DND-41 (cell line): ENCODE data around the gene FBXO10.

Experiments
- ATAC-seq: fragments of 200-7000 bp; cut with Tn5 transposase; 3 replicates; pipeline ENCODE4 v1.9.1; 2021; ENCODE audit warnings: low read depth; ENCODE audit not compliant: insufficient read depth
- DNase-seq: peaks from one replicate; pipeline ENCODE4 v3.0.0-alpha.2; 2020
- H2AFZ ChIP-seq: 2 replicates; pipeline ENCODE4 v1.6.0; 2012; ENCODE audit warnings: low read depth, low read length
- H3K27ac ChIP-seq: 2 replicates; pipeline ENCODE4 v1.5.1; 2012; ENCODE audit warnings: low read length, inconsistent platforms
- H3K27me3 ChIP-seq: fragments of 200-600 bp; sonication (generic); 2 replicates; pipeline ENCODE4 v1.6.0; 2012; ENCODE audit warnings: low read length, mild to moderate bottlenecking, inconsistent platforms; ENCODE audit not compliant: insufficient read depth, poor library complexity
- H3K36me3 ChIP-seq: 2 replicates; pipeline ENCODE4 v1.5.1; 2012; ENCODE audit warnings: low read length, inconsistent platforms; ENCODE audit not compliant: insufficient read depth
- H3K4me1 ChIP-seq: 2 replicates; pipeline ENCODE4 v1.5.1; 2012; ENCODE audit warnings: mild to moderate bottlenecking, low read length; ENCODE audit not compliant: insufficient read depth
- H3K4me2 ChIP-seq: 2 replicates; pipeline ENCODE4 v1.6.0; 2012; ENCODE audit warnings: mild to moderate bottlenecking, moderate library complexity, low read length, inconsistent platforms; ENCODE audit not compliant: insufficient read depth
- H3K4me3 ChIP-seq, 2 experiments: fragments of 200-600 bp in 1 of 2; shearing (Covaris generic) in 1 of 2; 2 replicates each; pipeline ENCODE4 v1.5.1; 2012 to 2016; ENCODE audit warnings: inconsistent platforms in 2 of 2, low read length in 2 of 2, mild to moderate bottlenecking in 2 of 2, low read depth in 1 of 2, moderate library complexity in 1 of 2
- H3K79me2 ChIP-seq: 2 replicates; pipeline ENCODE4 v1.6.0; 2012; ENCODE audit warnings: low read length, inconsistent platforms; ENCODE audit not compliant: insufficient read depth
- H3K9ac ChIP-seq: 2 replicates; pipeline ENCODE4 v1.6.0; 2012; ENCODE audit warnings: low read depth, mild to moderate bottlenecking, inconsistent platforms, low read length, moderate library complexity
- H3K9me3 ChIP-seq: 2 replicates; pipeline ENCODE4 v1.5.1; 2012; ENCODE audit warnings: low read length, moderate library complexity, mild to moderate bottlenecking, inconsistent platforms; ENCODE audit not compliant: insufficient read depth, severe bottlenecking
- H4K20me1 ChIP-seq: 2 replicates; pipeline ENCODE4 v1.6.0; 2012; ENCODE audit warnings: low read length; ENCODE audit not compliant: insufficient read depth
- EZH2 ChIP-seq: IDR thresholded peaks from 3 replicates; pipeline ENCODE4 v1.6.1; 2012; ENCODE audit warnings: borderline replicate concordance, low read depth, mild to moderate bottlenecking, moderate library complexity, low read length, inconsistent platforms; ENCODE audit not compliant: severe bottlenecking
- TF ChIP-seq, protein P1 (sequence below): IDR thresholded peaks from 2 replicates; pipeline ENCODE4 v1.5.1; 2012; ENCODE audit warnings: borderline replicate concordance, low read length, moderate library complexity, mild to moderate bottlenecking; ENCODE audit not compliant: poor library complexity, severe bottlenecking; ENCODE audit errors: extremely low read depth

The FBXO10 gene

DNA sequence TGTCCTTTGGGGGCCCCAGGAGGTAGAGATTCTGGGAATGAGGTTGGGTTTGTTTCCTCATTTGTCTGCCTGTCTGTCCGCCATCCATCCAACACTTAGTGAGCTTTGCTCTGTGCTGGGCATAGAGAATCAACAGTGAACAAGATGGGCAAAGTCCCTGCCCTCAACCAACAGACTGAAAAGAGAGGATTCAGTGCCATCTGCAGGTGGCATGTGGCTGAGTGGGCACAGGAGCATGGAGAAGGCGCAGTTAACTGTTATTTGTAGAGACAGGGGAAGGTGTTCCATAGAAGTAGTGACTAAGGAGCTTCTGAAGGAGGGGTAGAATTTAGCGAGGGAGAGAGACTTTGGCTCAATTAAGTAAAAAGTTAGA, 67.4 kb downstream of the FBXO10 start:
- TF ChIP-seq, protein P1, sequence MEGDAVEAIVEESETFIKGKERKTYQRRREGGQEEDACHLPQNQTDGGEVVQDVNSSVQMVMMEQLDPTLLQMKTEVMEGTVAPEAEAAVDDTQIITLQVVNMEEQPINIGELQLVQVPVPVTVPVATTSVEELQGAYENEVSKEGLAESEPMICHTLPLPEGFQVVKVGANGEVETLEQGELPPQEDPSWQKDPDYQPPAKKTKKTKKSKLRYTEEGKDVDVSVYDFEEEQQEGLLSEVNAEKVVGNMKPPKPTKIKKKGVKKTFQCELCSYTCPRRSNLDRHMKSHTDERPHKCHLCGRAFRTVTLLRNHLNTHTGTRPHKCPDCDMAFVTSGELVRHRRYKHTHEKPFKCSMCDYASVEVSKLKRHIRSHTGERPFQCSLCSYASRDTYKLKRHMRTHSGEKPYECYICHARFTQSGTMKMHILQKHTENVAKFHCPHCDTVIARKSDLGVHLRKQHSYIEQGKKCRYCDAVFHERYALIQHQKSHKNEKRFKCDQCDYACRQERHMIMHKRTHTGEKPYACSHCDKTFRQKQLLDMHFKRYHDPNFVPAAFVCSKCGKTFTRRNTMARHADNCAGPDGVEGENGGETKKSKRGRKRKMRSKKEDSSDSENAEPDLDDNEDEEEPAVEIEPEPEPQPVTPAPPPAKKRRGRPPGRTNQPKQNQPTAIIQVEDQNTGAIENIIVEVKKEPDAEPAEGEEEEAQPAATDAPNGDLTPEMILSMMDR, result peak; percentile 55
- TF ChIP-seq EZH2, result no peak
- Histone ChIP-seq H3K36me3 (peaks cover 41% of the 10 kb centered on the region), H3K27ac (no peak overlapping the region), H3K4me2 (no peak overlapping the region), H3K79me2 (no peaks in the 10 kb centered on the region), H3K9me3 (no peaks in the 10 kb centered on the region), H3K4me3 (no peak overlapping the region), H2AFZ (no peak overlapping the region), H3K4me1 (no peaks in the 10 kb centered on the region), H3K27me3 (no peaks in the 10 kb centered on the region), H3K9ac (no peak overlapping the region), H4K20me1 (no peaks in the 10 kb centered on the region)
- DNase-seq (no peak), ATAC-seq (peak; percentile 41; the same call in 2 of the 3 replicates)

DNA sequence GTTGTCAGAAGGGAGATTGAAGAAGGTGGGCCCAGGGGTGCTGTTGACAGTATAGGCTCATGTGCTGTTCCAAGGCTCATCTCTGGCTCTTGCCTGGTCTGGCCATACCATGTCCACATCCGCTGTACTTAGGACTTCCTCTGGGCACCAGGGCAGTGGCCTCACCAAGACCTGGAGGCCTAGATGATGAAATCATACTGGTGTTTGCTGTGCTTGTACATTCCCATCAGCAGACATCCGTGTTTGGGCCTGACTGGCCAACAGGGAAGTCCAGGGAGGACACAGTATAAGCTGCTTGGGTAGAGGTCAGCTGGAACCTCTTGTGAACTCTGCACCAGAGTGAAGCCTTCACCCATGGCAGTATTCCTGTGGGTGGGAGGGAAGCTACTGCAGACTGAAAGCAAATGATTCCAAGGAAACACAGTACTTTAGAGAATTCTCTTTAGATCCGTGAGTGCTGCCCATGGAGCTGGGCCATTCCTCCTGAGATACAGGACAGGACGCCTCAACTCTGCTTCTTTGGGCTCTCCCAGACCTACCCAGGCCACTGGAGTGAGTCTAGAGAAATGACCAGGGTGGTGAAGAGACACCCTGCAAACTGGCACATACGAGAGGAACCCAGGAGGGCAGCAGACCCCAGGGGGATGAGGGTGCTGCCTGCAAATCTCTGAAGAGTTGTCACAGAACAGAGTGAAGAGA, 67.9 kb downstream of the FBXO10 start:
- H3K36me3 ChIP-seq, result peaks cover 46% of the 10 kb centered on the region

DNA sequence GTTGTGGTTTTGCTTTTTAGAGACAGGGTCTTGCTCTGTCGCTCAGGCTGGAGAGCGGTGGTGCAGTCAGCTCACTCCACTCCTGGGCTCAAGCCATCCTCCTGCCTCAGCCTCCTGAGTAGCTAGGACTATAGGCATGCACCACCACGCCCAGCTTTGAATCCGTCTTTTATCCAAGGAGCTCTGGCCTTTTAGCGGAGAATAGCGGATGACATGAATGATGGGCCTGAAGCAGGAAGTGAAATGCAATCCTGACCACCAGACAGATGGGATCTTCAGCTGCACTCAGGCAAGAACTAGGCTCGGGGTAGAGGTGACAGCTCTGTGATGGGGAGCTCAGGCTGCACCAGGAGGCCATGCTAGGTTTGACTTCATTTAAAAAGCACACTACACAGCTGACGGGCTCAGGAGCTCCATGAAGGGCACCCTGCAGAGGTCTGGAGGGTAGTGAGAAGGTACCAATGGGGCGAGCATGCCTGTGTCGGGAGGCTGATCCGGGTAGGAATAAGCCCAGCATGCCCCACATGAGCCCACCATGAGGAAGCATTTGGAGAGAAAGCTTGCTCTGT, 68.5 kb downstream of the FBXO10 start:
- Histone ChIP-seq H3K9ac (no peak overlapping the region), H3K4me2 (no peak overlapping the region)

More for the DNA sequence above, 67.9 kb downstream of the FBXO10 start:
- Histone ChIP-seq H3K9me3 (no peaks in the 10 kb centered on the region), H4K20me1 (peaks cover 4% of the 10 kb centered on the region; the same call in 1 of the 2 replicates), H2AFZ (no peak overlapping the region), H3K9ac (no peak overlapping the region), H3K27ac (no peak overlapping the region), H3K4me2 (no peak overlapping the region), H3K4me3 (no peak overlapping the region), H3K4me1 (no peaks in the 10 kb centered on the region), H3K27me3 (no peaks in the 10 kb centered on the region), H3K79me2 (no peaks in the 10 kb centered on the region)
- ATAC-seq, result no peak; the same call in 2 of the 3 replicates
- TF ChIP-seq EZH2, result no peak
- TF ChIP-seq, protein P1, result no peak
- DNase-seq, result no peak

More for the DNA sequence above, 68.5 kb downstream of the FBXO10 start:
- ATAC-seq (no peak), DNase-seq (no peak)
- no peak overlapping the region for H2AFZ ChIP-seq
- H3K27ac ChIP-seq, result no peak overlapping the region
- no peaks in the 10 kb centered on the region for H3K27me3 ChIP-seq
- H3K36me3 ChIP-seq, result peaks cover 52% of the 10 kb centered on the region
- H4K20me1 ChIP-seq, result peaks cover 6% of the 10 kb centered on the region; the same call in 1 of the 2 replicates
- no peaks in the 10 kb centered on the region for H3K4me1 ChIP-seq
- no peaks in the 10 kb centered on the region for H3K9me3 ChIP-seq
- no peak overlapping the region for H3K4me3 ChIP-seq
- no peaks in the 10 kb centered on the region for H3K79me2 ChIP-seq
- no peak for TF ChIP-seq EZH2
- TF ChIP-seq, protein P1, result no peak
